ENCODE data around the gene ISG20. TPM values are rescaled to one million over a fixed set of nuclear protein-coding genes. Genes with fewer than 3 reads are reported as not detected.

ISG20 gene
- total and polyA plus RNA-seq, 2 donors (not counting 1 experiment from before 2014, with no cell fraction given): 190 to 232 TPM

GRCh38 chr15:88604381-88605188 lies 34.2 kb upstream of the ISG20 start:
- Mint-ChIP-seq H3K27me3 (peaks cover 62% of the 10 kb centered on the region), H3K4me3 (peak overlapping the region; percentile 74), H3K9me3 (ENCODE audit: insufficient read depth) (no peaks in the 10 kb centered on the region), H3K27ac (no peak overlapping the region), H3K4me1 (peaks cover 13% of the 10 kb centered on the region)
- TF ChIP-seq CTCF (IDR thresholded peaks at IDR 0.05) (no peak), EZH2 (IDR thresholded peaks at IDR 0.05; ENCODE audit: borderline replicate concordance, insufficient read depth, low read depth, low read length, poor library complexity, severe bottlenecking) (no peak)
- peaks cover 0 to 60% (median 49%) of the 10 kb centered on the region in 4 experiments for H3K27me3 ChIP-seq (replicated peaks in 1 of 4; ENCODE audit: control extremely low read depth in 1 of 4, control insufficient read depth in 3 of 4, insufficient read depth in 4 of 4, low read length in 3 of 4)
- peaks cover 19 to 21% of the 10 kb centered on the region in 2 donors for H3K4me1 ChIP-seq (ENCODE audit: control insufficient read depth in 2 of 2, insufficient read depth in 2 of 2, low read length in 2 of 2)
- no peak overlapping the region for H3K9ac ChIP-seq (ENCODE audit: low read length)
- H2AFZ ChIP-seq (ENCODE audit: insufficient read depth, low read depth, low read length, poor library complexity, severe bottlenecking): peak overlapping the region; percentile 22
- no peak for ATAC-seq (ENCODE audit: low read depth)
- peak overlapping the region; percentile 60 for H3K4me2 ChIP-seq (replicated peaks; ENCODE audit: low read depth, low read length, poor library complexity, severe bottlenecking)
- H3K4me3 ChIP-seq (ENCODE audit: control extremely low read depth in 1 of 5, extremely low read depth in 1 of 5, insufficient read depth in 1 of 5, low read depth in 2 of 5, low read length in 4 of 5): peak overlapping the region in 2 of 5 experiments; percentile 7 to 15
- H3K27ac ChIP-seq (ENCODE audit: low read length in 2 of 2): no peak overlapping the region
- CTCF ChIA-PET: interaction anchor here (1.5 kb wide), 1 partner anchor 20 kb away, joined by 5 read pairs; no protein-coding TSS in a partner anchor
- peaks cover 0 to 22% (median 0%) of the 10 kb centered on the region in 3 donors for H3K9me3 ChIP-seq (ENCODE audit: control extremely low read depth in 1 of 3, control insufficient read depth in 2 of 3, insufficient read depth in 1 of 3, low read length in 2 of 3)
- no peaks in the 10 kb centered on the region for H3K36me3 ChIP-seq (replicated peaks in 1 of 2; ENCODE audit: control extremely low read depth in 1 of 2, control insufficient read depth in 1 of 2, extremely low read depth in 1 of 2, insufficient read depth in 2 of 2, low read length in 1 of 2)
- DNase-seq: no peak
- 7% methylated on average over 45 of the region's 46 CpGs for whole genome bisulfite sequencing (ENCODE audit: insufficient coverage)
- intact Hi-C loops (cut with micrococcal nuclease): no loop called here
- POLR2A ChIA-PET: no interaction called here
- H3K79me2 ChIP-seq (ENCODE audit: control insufficient read depth, insufficient read depth, low read length): no peaks in the 10 kb centered on the region
- H4K20me1 ChIP-seq (ENCODE audit: control insufficient read depth, insufficient read depth, low read length, poor library complexity, severe bottlenecking): no peaks in the 10 kb centered on the region

Measured in B cell (primary cell).